MM.1S (cell line): ENCODE data around the gene GSTT4.

Experiments used
- DNase-seq: peaks from one replicate; pipeline ENCODE4 v3.0.0-alpha.2; 2015
- H2AFZ ChIP-seq: fragments of 300-600 bp; sonication (generic); 2 replicates; pipeline ENCODE4 v1.6.0; 2016; ENCODE audit warnings: antibody characterized with exemption, low read length
- H3F3A ChIP-seq: fragments of 300-600 bp; sonication (generic); 2 replicates; pipeline ENCODE4 v1.6.1; 2016; ENCODE audit warnings: mild to moderate bottlenecking, antibody characterized with exemption, low read length, moderate library complexity, mixed read lengths; ENCODE audit not compliant: insufficient read depth
- H3K27ac ChIP-seq: fragments of 300-600 bp; sonication (generic); 2 replicates; pipeline ENCODE4 v1.5.1; 2016; ENCODE audit warnings: mild to moderate bottlenecking, low read length
- H3K27me3 ChIP-seq: fragments of 300-600 bp; sonication (generic); replicated peaks from 2 replicates; pipeline ENCODE4 v1.6.0; 2016; ENCODE audit warnings: low read length; ENCODE audit not compliant: insufficient read depth
- H3K36me3 ChIP-seq: fragments of 300-600 bp; sonication (generic); replicated peaks from 2 replicates; pipeline ENCODE4 v1.6.1; 2016; ENCODE audit warnings: mild to moderate bottlenecking, low read length, mixed read lengths; ENCODE audit not compliant: insufficient read depth
- H3K4me1 ChIP-seq: fragments of 300-600 bp; sonication (generic); 2 replicates; pipeline ENCODE4 v1.6.1; 2016; ENCODE audit warnings: low read length, mixed read lengths
- H3K4me2 ChIP-seq: fragments of 300-600 bp; sonication (generic); 2 replicates; pipeline ENCODE4 v1.6.0; 2016; ENCODE audit warnings: low read depth, low read length
- H3K4me3 ChIP-seq: fragments of 300-600 bp; sonication (generic); 2 replicates; pipeline ENCODE4 v1.5.1; 2016; ENCODE audit warnings: low read length, mixed read lengths
- H3K79me2 ChIP-seq: fragments of 300-600 bp; sonication (generic); 2 replicates; pipeline ENCODE4 v1.6.1; 2016; ENCODE audit warnings: mixed run types, low read length, mixed read lengths
- H3K9ac ChIP-seq: fragments of 300-600 bp; sonication (generic); 2 replicates; pipeline ENCODE4 v1.6.1; 2016; ENCODE audit warnings: low read length, mixed read lengths
- H3K9me2 ChIP-seq: fragments of 300-600 bp; sonication (generic); replicated peaks from 2 replicates; pipeline ENCODE4 v1.6.1; 2016; ENCODE audit warnings: mild to moderate bottlenecking, low read length, mixed read lengths; ENCODE audit not compliant: insufficient read depth
- H3K9me3 ChIP-seq: fragments of 300-600 bp; sonication (generic); replicated peaks from 2 replicates; pipeline ENCODE4 v1.6.1; 2016; ENCODE audit warnings: mild to moderate bottlenecking, low read length, mixed read lengths; ENCODE audit not compliant: insufficient read depth
- H4K20me1 ChIP-seq: fragments of 300-600 bp; sonication (generic); 2 replicates; pipeline ENCODE4 v1.6.1; 2016; ENCODE audit warnings: mild to moderate bottlenecking, low read length, moderate library complexity, mixed read lengths; ENCODE audit not compliant: insufficient read depth
- CTCF ChIP-seq: fragments of 300-600 bp; sonication (generic); IDR thresholded peaks from 2 replicates; pipeline ENCODE4 v1.5.1; 2016; ENCODE audit warnings: antibody characterized with exemption, low read length, mixed read lengths
- EZH2 ChIP-seq: fragments of 300-600 bp; sonication (generic); optimal IDR thresholded peaks from 2 replicates; pipeline ENCODE3; 2017; ENCODE audit warnings: low read depth, mild to moderate bottlenecking, antibody characterized with exemption, low read length, mixed read lengths
- EZH2phosphoT487 ChIP-seq: fragments of 300-600 bp; sonication (generic); IDR thresholded peaks from 2 replicates; pipeline ENCODE4 v1.6.1; 2018; ENCODE audit warnings: antibody characterized with exemption, low read length

Gene GSTT4

GRCh38 chr22:24003887-24004286, 1.4 kb downstream of the GSTT4 start:
- H2AFZ ChIP-seq = no peak overlapping the region
- no peak for DNase-seq
- H3K27ac ChIP-seq = no peak overlapping the region
- H3K79me2 ChIP-seq = no peaks in the 10 kb centered on the region
- H3K4me3 ChIP-seq = no peak overlapping the region
- TF ChIP-seq EZH2phosphoT487 = no peak
- no peak for TF ChIP-seq EZH2
- TF ChIP-seq CTCF = no peak
- no peaks in the 10 kb centered on the region for H3K36me3 ChIP-seq
- no peaks in the 10 kb centered on the region for H3K9me2 ChIP-seq
- no peaks in the 10 kb centered on the region for H3K9me3 ChIP-seq
- no peaks in the 10 kb centered on the region for H4K20me1 ChIP-seq
- H3K4me2 ChIP-seq = no peak overlapping the region
- peaks cover 9% of the 10 kb centered on the region; the same call in 1 of the 2 replicates for H3K4me1 ChIP-seq
- H3K27me3 ChIP-seq = no peaks in the 10 kb centered on the region
- H3F3A ChIP-seq = no peaks in the 10 kb centered on the region
- no peak overlapping the region for H3K9ac ChIP-seq

- Histone ChIP-seq H3F3A (no peaks in the 10 kb centered on the region), H3K27ac (no peak overlapping the region)
- no peak for TF ChIP-seq CTCF
- TF ChIP-seq EZH2 = no peak
- TF ChIP-seq EZH2phosphoT487 = no peak
Measured at GRCh38 chr22:24002851-24003250, 2.4 kb downstream of the GSTT4 start.

GRCh38 chr22:24002272-24002671, 3.0 kb downstream of the GSTT4 start:
- Histone ChIP-seq H3K4me1 (no peaks in the 10 kb centered on the region), H3K9ac (no peak overlapping the region), H3K9me2 (no peaks in the 10 kb centered on the region), H3K4me2 (no peak overlapping the region), H3K4me3 (no peak overlapping the region), H3K79me2 (no peaks in the 10 kb centered on the region), H3K27ac (no peak overlapping the region), H3K9me3 (no peaks in the 10 kb centered on the region), H4K20me1 (no peaks in the 10 kb centered on the region), H3F3A (no peaks in the 10 kb centered on the region), H2AFZ (no peak overlapping the region), H3K27me3 (no peaks in the 10 kb centered on the region), H3K36me3 (no peaks in the 10 kb centered on the region)
- TF ChIP-seq CTCF (no peak), EZH2phosphoT487 (no peak), EZH2 (no peak)
- no peak for DNase-seq

More at GRCh38 chr22:24002851-24003250, 2.4 kb downstream of the GSTT4 start:
- Histone ChIP-seq H3K9me2 (no peaks in the 10 kb centered on the region), H2AFZ (no peak overlapping the region), H3K27me3 (no peaks in the 10 kb centered on the region), H3K9ac (no peak overlapping the region), H3K4me1 (no peaks in the 10 kb centered on the region), H4K20me1 (no peaks in the 10 kb centered on the region), H3K4me2 (no peak overlapping the region), H3K79me2 (no peaks in the 10 kb centered on the region), H3K36me3 (no peaks in the 10 kb centered on the region), H3K4me3 (no peak overlapping the region), H3K9me3 (no peaks in the 10 kb centered on the region)
- no peak for DNase-seq
